T-cell (primary cell): Measurements from ENCODE around the gene SERINC1. TPM values are rescaled to one million over a fixed set of nuclear protein-coding genes. Genes with fewer than 3 reads are reported as not detected.

Experiments used
- ATAC-seq, 4 experiments: fragments of 200-7000 bp in 3 of 4; fragments of 150-1000 bp in 1 of 4; cut with Tn5 transposase; replicated peaks in 1 of 4; 1 replicate in 3 of 4; 2 replicates in 1 of 4; pipeline ENCODE4 v1.10.0; 2021; ENCODE audit warnings: moderate library complexity in 3 of 4, mild to moderate bottlenecking in 2 of 4, moderate number of reproducible peaks in 1 of 4
- CTCF ChIA-PET, 2 donors: fragments of 300-600 bp; sonication (Branson Sonifier 250); formaldehyde crosslinking; loops; one replicate each; lab custom pipeline; 2022; ENCODE audit warnings: antibody characterized with exemption in 2 of 2; lab: Charles Lee
- POLR2A ChIA-PET, 2 donors: fragments of 300-600 bp; sonication (Branson Sonifier 250); formaldehyde crosslinking; loops; one replicate each; lab custom pipeline; 2022; ENCODE audit warnings: antibody characterized with exemption in 2 of 2; lab: Charles Lee
- DNase-seq, 35 experiments: peaks; one replicate each; pipeline versions ENCODE4 v3.0.0 to v3.0.0-alpha.2; 2013 to 2023
- H3K27ac ChIP-seq: one replicate; pipeline ENCODE4 v1.5.1; 2013; ENCODE audit warnings: low read length
- H3K27me3 ChIP-seq, 2 experiments: replicated peaks in 1 of 2; 1 replicate in 1 of 2; 2 replicates in 1 of 2; pipeline versions ENCODE4 v1.6.1 to v1.7.0; 2013; ENCODE audit warnings: low read length in 1 of 2, mixed read lengths in 1 of 2; ENCODE audit not compliant: control insufficient read depth in 2 of 2, insufficient read depth in 2 of 2; ENCODE audit errors: extremely low read depth in 1 of 2
- H3K36me3 ChIP-seq, 2 donors: 1 replicate in 1 of 2; 2 replicates in 1 of 2; pipeline versions ENCODE4 v1.6.1 to v1.7.0; 2013; ENCODE audit warnings: low read length in 1 of 2; ENCODE audit not compliant: control insufficient read depth in 2 of 2, insufficient read depth in 1 of 2; ENCODE audit errors: extremely low read depth in 1 of 2
- H3K4me1 ChIP-seq, 2 experiments: 1 replicate in 1 of 2; 2 replicates in 1 of 2; pipeline versions ENCODE4 v1.6.1 to v1.7.0; 2013; ENCODE audit warnings: low read length in 2 of 2, mixed read lengths in 1 of 2; ENCODE audit not compliant: insufficient read depth in 2 of 2, control insufficient read depth in 1 of 2; ENCODE audit errors: extremely low read depth in 1 of 2
- H3K4me3 ChIP-seq, 2 donors: 1 replicate in 1 of 2; 2 replicates in 1 of 2; pipeline versions ENCODE4 v1.5.1 to v1.7.0; 2013; ENCODE audit warnings: mild to moderate bottlenecking in 2 of 2, low read length in 1 of 2, moderate library complexity in 1 of 2; ENCODE audit not compliant: control insufficient read depth in 1 of 2; ENCODE audit errors: extremely low read depth in 1 of 2
- H3K9me3 ChIP-seq: 2 replicates; pipeline ENCODE4 v1.7.0; 2013
- H3K27ac Mint-ChIP-seq, 2 donors: one replicate each; pipeline ENCODE4 v1.8.0; 2020 to 2021; ENCODE audit warnings: mild to moderate bottlenecking in 2 of 2, mixed read lengths in 2 of 2
- H3K27me3 Mint-ChIP-seq, 2 donors: one replicate each; pipeline ENCODE4 v1.8.0; 2021 to 2022; ENCODE audit warnings: mixed read lengths in 2 of 2
- H3K36me3 Mint-ChIP-seq: one replicate; pipeline ENCODE4 v1.8.0; 2021; ENCODE audit warnings: mixed read lengths
- H3K4me1 Mint-ChIP-seq, 3 donors: one replicate each; pipeline ENCODE4 v1.8.0; 2020 to 2022; ENCODE audit warnings: mixed read lengths in 3 of 3, mild to moderate bottlenecking in 1 of 3
- H3K4me3 Mint-ChIP-seq, 3 donors: one replicate each; pipeline ENCODE4 v1.8.0; 2020 to 2022; ENCODE audit warnings: mild to moderate bottlenecking in 3 of 3, mixed read lengths in 3 of 3, moderate library complexity in 3 of 3
- H3K9me3 Mint-ChIP-seq, 3 donors: one replicate each; pipeline ENCODE4 v1.8.0; 2020 to 2022; ENCODE audit warnings: mixed read lengths in 3 of 3
- WGBS: methylation state at CpG from one replicate; pipeline ENCODE4 v1.1.5; 2013; ENCODE audit warnings: missing lambda C conversion rate; ENCODE audit not compliant: insufficient coverage; 5-methylcytosine and 5-hydroxymethylcytosine counted together
- total RNA-seq, 35 experiments: library from RNA in 6 of 35; stranded (reverse) in 6 of 35; fragments of 120-200 nt in 1 of 35; gene quantifications; one replicate each; pipeline versions ENCODE4 v1.2.1 to v1.2.4 and lab custom pipeline; 2013 to 2026

The SERINC1 gene
- total RNA-seq, 5 donors from 2014 or later (not counting 1 experiment from before 2014, with no cell fraction given), result 110 to 121 (median 116) TPM

- H3K4me1 ChIP-seq, result peaks cover 8 to 69% of the 10 kb centered on the region in 2 experiments
- ATAC-seq (no peak), DNase-seq (no peak)
- peak overlapping the region in 1 of 2 donors; percentile 30 for H3K27ac Mint-ChIP-seq
- peak overlapping the region in 1 of 3 donors; percentile 1 for H3K4me3 Mint-ChIP-seq
- ChIA-PET CTCF (interaction anchor here (0.9 to 1.2 kb wide), 3 partner anchors 12 to 124 kb away, joined by 3 to 4 read pairs (median 3); no protein-coding TSS in a partner anchor), POLR2A (interaction anchor here in 1 of 2 donors (1.0 kb wide), 1 partner anchor 39 kb away, joined by 6 read pairs; no protein-coding TSS in a partner anchor)
- no peaks in the 10 kb centered on the region for H3K27me3 ChIP-seq
- H3K36me3 Mint-ChIP-seq, result peaks cover 1% of the 10 kb centered on the region
- no peaks in the 10 kb centered on the region for H3K9me3 ChIP-seq
- peaks cover 0 to 6% (median 0%) of the 10 kb centered on the region in 3 donors for H3K9me3 Mint-ChIP-seq
- no peaks in the 10 kb centered on the region for H3K36me3 ChIP-seq
- H3K27ac ChIP-seq, result no peak overlapping the region
- H3K4me1 Mint-ChIP-seq, result peaks cover 85 to 93% (median 89%) of the 10 kb centered on the region in 3 donors
- no peaks in the 10 kb centered on the region for H3K27me3 Mint-ChIP-seq
- no peak overlapping the region for H3K4me3 ChIP-seq
- 100% methylated on average over 1 of the region's 1 CpG for WGBS
Observed at GRCh38 chr6:122406187-122406586, 65.4 kb downstream of the SERINC1 start.

DNA sequence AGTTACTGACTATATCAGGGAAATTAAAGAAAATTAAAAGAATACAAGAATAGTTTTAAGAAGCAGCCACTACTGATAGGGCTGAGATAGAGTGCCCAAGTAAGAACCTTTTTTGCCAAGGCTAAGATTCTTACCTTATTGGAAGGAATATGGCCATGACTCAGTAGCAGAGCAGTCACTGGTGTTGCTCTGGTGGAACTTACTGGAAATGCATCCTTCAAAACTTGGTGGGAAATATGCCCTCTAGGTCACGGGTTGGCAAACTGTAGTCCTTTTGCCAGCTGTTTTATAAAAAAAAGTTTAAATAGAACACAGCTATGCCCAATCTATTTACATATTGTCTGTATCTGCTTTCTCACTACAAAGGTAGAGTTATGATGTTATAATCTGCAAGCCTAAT lies 66.2 kb downstream of the SERINC1 start:
- DNase-seq, result no peak
- CTCF ChIA-PET, result interaction anchor here (0.9 to 1.2 kb wide), 3 partner anchors 12 to 125 kb away, joined by 3 to 4 read pairs (median 3); no protein-coding TSS in a partner anchor
- H3K36me3 Mint-ChIP-seq, result no peaks in the 10 kb centered on the region

GRCh38 chr6:122404444-122404843 lies 67.2 kb downstream of the SERINC1 start:
- Histone ChIP-seq H3K36me3 (no peaks in the 10 kb centered on the region), H3K27ac (no peak overlapping the region), H3K9me3 (no peaks in the 10 kb centered on the region), H3K27me3 (no peaks in the 10 kb centered on the region), H3K4me1 (peaks cover 12 to 68% of the 10 kb centered on the region in 2 experiments), H3K4me3 (no peak overlapping the region)
- peaks cover 0 to 4% (median 0%) of the 10 kb centered on the region in 3 donors for H3K9me3 Mint-ChIP-seq
- peak overlapping the region in 1 of 2 donors; percentile 24 for H3K27ac Mint-ChIP-seq
- H3K36me3 Mint-ChIP-seq, result no peaks in the 10 kb centered on the region
- 100% methylated on average over 1 of the region's 2 CpGs for WGBS
- H3K27me3 Mint-ChIP-seq, result no peaks in the 10 kb centered on the region
- ATAC-seq (no peak), DNase-seq (no peak)
- H3K4me3 Mint-ChIP-seq, result peak overlapping the region in 1 of 3 donors; percentile 50
- ChIA-PET CTCF (no interaction called here), POLR2A (no interaction called here)
- H3K4me1 Mint-ChIP-seq, result peaks cover 79 to 88% (median 83%) of the 10 kb centered on the region in 3 donors

More for the DNA sequence above, 66.2 kb downstream of the SERINC1 start:
- peaks cover 0 to 4% (median 0%) of the 10 kb centered on the region in 3 donors for H3K9me3 Mint-ChIP-seq
- POLR2A ChIA-PET, result interaction anchor here in 1 of 2 donors (1.0 kb wide), 1 partner anchor 40 kb away, joined by 6 read pairs; no protein-coding TSS in a partner anchor
- Histone ChIP-seq H3K36me3 (no peaks in the 10 kb centered on the region), H3K27me3 (no peaks in the 10 kb centered on the region), H3K27ac (no peak overlapping the region), H3K4me1 (peaks cover 11 to 71% of the 10 kb centered on the region in 2 experiments), H3K9me3 (no peaks in the 10 kb centered on the region), H3K4me3 (no peak overlapping the region)
- H3K27ac Mint-ChIP-seq, result no peak overlapping the region
- H3K27me3 Mint-ChIP-seq, result no peaks in the 10 kb centered on the region
- ATAC-seq, result no peak
- no CpG with 5 or more reads among the region's 1 CpG for WGBS
- no peak overlapping the region for H3K4me3 Mint-ChIP-seq
- peaks cover 86 to 93% (median 90%) of the 10 kb centered on the region in 3 donors for H3K4me1 Mint-ChIP-seq

DNA sequence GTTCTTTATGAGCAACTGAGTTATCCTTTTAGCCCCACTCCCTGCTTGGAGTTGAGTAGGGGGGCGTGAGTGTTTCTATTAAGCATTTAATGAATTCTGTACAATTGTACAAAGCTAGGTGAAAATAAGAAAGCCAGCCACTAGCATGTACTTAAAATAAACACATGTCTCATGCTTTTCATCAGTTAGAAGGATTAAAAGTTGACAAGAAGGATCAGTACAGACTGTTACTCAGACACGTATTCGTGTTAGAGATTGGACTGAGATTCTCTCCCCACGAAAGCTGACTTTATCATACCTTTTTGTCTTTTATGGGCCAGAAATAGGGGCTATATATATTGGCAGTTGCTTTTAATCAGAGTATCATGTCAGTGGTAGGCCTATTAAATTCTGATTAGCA lies 70.5 kb downstream of the SERINC1 start:
- Mint-ChIP-seq H3K9me3 (peaks cover 0 to 2% (median 0%) of the 10 kb centered on the region in 3 donors), H3K4me1 (peaks cover 48 to 60% (median 53%) of the 10 kb centered on the region in 3 donors), H3K27ac (no peak overlapping the region), H3K36me3 (no peaks in the 10 kb centered on the region), H3K4me3 (peak overlapping the region; percentile 94 to 98 (median 95)), H3K27me3 (no peaks in the 10 kb centered on the region)
- no peak for ATAC-seq
- ChIA-PET POLR2A (interaction anchor here (0.6 to 1.5 kb wide), 4 partner anchors 16 to 70 kb away, joined by 3 to 8 read pairs (median 4); partner anchors contain the start of gene SERINC1 (in 1 of the 2)), CTCF (interaction anchor here in 1 of 2 donors (0.9 kb wide), 1 partner anchor 58 kb away, joined by 3 read pairs; no protein-coding TSS in a partner anchor)
- Histone ChIP-seq H3K9me3 (no peaks in the 10 kb centered on the region), H3K4me3 (peak overlapping the region in 1 of 2 donors; percentile 5), H3K27ac (no peak overlapping the region), H3K4me1 (peaks cover 12 to 45% of the 10 kb centered on the region in 2 experiments), H3K27me3 (no peaks in the 10 kb centered on the region), H3K36me3 (no peaks in the 10 kb centered on the region)
- no peak for DNase-seq
- no CpG with 5 or more reads among the region's 4 CpGs for WGBS

DNA sequence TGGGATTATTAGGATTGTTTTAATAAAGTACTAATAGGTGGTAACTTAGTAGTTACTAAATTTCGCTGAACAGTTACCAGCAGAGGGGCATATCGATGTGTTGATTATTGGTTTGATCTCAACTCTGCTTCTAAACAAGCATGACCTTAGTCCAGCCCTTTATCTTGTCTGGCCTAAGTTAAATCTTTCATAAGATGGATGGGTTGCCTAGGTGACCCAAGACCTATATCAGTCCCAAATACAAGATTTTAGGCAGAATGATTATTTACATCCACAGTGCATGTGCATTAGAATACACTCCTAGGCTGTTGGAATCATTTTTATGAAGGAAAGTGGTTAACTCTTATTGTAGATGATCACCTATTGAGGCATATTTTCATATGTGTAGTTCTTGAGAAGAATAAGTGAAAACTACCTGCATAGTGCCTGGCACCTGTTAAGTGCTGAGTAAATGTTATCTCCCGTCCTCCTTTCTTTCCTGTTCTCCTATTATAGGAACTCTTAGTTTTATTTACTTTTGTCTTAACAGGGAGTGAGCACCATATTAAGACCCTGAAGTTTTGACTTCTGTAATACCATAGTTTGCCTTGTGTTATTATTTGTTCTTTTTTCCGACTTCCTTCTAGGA lies 71.0 kb downstream of the SERINC1 start:
- H3K27me3 ChIP-seq, result no peaks in the 10 kb centered on the region
- no peak for DNase-seq
- POLR2A ChIA-PET, result no interaction called here
- H3K36me3 ChIP-seq, result no peaks in the 10 kb centered on the region
- Mint-ChIP-seq H3K27me3 (no peaks in the 10 kb centered on the region), H3K36me3 (no peaks in the 10 kb centered on the region), H3K27ac (peak overlapping the region in 1 of 2 donors; percentile 93), H3K4me3 (peak overlapping the region; percentile 94 to 98 (median 95)), H3K4me1 (peaks cover 43 to 55% (median 48%) of the 10 kb centered on the region in 3 donors), H3K9me3 (no peaks in the 10 kb centered on the region)
- WGBS, result 40% methylated on average over 1 of the region's 4 CpGs
- CTCF ChIA-PET, result no interaction called here
- H3K4me1 ChIP-seq, result peaks cover 12 to 44% of the 10 kb centered on the region in 2 experiments
- no peak overlapping the region for H3K27ac ChIP-seq
- no peak for ATAC-seq
- H3K9me3 ChIP-seq, result no peaks in the 10 kb centered on the region
- peak overlapping the region; percentile 98 to 99 for H3K4me3 ChIP-seq

DNA sequence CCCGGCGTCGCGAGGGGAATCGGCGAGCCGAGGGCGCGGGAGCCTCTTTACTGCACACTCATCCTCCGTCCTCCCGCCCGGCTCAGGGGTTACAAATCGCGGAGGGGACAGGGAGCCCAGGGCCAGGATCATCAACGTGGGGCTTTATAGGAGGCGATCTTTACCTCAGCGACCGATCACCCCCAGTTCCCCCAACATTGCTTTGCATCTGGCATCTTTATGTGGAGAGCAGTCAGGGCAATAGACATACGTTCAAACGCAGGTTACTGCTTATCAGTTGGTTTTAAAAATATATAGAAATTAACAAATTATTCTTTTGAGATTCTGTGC lies 71.5 kb downstream of the SERINC1 start:
- H3K4me1 Mint-ChIP-seq, result peaks cover 42 to 54% (median 46%) of the 10 kb centered on the region in 3 donors
- Histone ChIP-seq H3K4me3 (peak overlapping the region; percentile 98 to 99), H3K36me3 (no peaks in the 10 kb centered on the region), H3K9me3 (no peaks in the 10 kb centered on the region), H3K4me1 (peaks cover 12 to 43% of the 10 kb centered on the region in 2 experiments), H3K27ac (peak overlapping the region; percentile 9), H3K27me3 (no peaks in the 10 kb centered on the region)
- H3K9me3 Mint-ChIP-seq, result no peaks in the 10 kb centered on the region
- H3K4me3 Mint-ChIP-seq, result peak overlapping the region; percentile 94 to 98 (median 95)
- no peak for ATAC-seq
- no peaks in the 10 kb centered on the region for H3K36me3 Mint-ChIP-seq
- WGBS, result 0% methylated on average over 8 of the region's 20 CpGs
- CTCF ChIA-PET, result interaction anchor here (0.6 to 1.5 kb wide), 7 partner anchors 9 to 130 kb away, joined by 3 to 10 read pairs (median 5); partner anchors contain the start of gene SERINC1 (in 1 of the 2)
- peak overlapping the region; percentile 93 to 95 for H3K27ac Mint-ChIP-seq
- POLR2A ChIA-PET, result interaction anchor here in 1 of 2 donors (0.6 to 1.5 kb wide), 10 partner anchors 8 to 1001 kb away, joined by 3 to 6 read pairs (median 4); partner anchors contain the start of gene SERINC1
- no peaks in the 10 kb centered on the region for H3K27me3 Mint-ChIP-seq
- peak in 6 of 35 experiments; percentile 3 to 9 (median 5) for DNase-seq
